ENCODE measurements around the gene PLAU. TPM values are rescaled to one million over a fixed set of nuclear protein-coding genes. Genes with fewer than 3 reads are reported as not detected.

The PLAU gene
- total and polyA plus RNA-seq, 9 of the 15 experiments (the other 6 are each of a cell fraction or from before 2014, with no cell fraction given): 2.1 to 16.9 (median 3.3) TPM

DNA sequence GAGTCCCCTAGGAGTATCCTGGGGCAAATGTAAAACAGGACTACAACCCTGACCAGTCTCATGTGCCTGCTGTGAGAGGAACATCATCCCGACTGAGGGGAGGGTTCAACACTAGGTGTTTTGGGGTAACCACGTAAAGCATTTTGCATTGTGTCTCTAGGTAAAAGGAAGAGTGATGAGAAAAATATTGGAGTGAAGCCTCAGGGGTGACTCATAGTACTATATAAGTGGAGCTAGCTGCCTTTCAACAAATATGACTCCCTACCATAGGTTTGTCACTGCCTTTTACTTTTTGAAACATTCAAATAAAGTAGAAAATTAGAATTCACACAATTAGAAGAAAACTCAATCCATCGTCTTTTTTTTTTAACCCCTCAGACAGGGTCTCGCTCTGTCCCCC, 34.0 kb upstream of the PLAU start:
- Histone ChIP-seq H2AFZ (ENCODE audit: low read depth, low read length) (no peak overlapping the region), H3K27me3 (ENCODE audit: control insufficient read depth in 2 of 2, insufficient read depth in 2 of 2, low read length in 2 of 2) (no peaks in the 10 kb centered on the region), H3K4me2 (ENCODE audit: insufficient read depth, low read length) (no peak overlapping the region), H3K9ac (ENCODE audit: insufficient read depth in 1 of 2, low read depth in 2 of 2, low read length in 2 of 2) (no peak overlapping the region), H3K9me1 (ENCODE audit: control insufficient read depth, insufficient read depth, low read length) (no peaks in the 10 kb centered on the region), H3K27ac (ENCODE audit: extremely low read depth, low read depth, low read length) (no peak overlapping the region), H3K36me3 (ENCODE audit: control insufficient read depth, insufficient read depth, low read length) (peaks cover 12% of the 10 kb centered on the region; the same call in 2 of the 3 replicates), H3K79me2 (ENCODE audit: control insufficient read depth, insufficient read depth, low read length) (peaks cover 8% of the 10 kb centered on the region), H3K9me3 (replicated peaks; ENCODE audit: control insufficient read depth, insufficient read depth, low read depth, low read length) (no peaks in the 10 kb centered on the region), H4K20me1 (replicated peaks; ENCODE audit: control insufficient read depth, insufficient read depth, low read length) (peaks cover 6% of the 10 kb centered on the region; the same call in 1 of the 2 replicates), H3K4me3 (no peak overlapping the region), H3K4me1 (replicated peaks in 1 of 2; ENCODE audit: control insufficient read depth in 2 of 2, insufficient read depth in 2 of 2, low read length in 2 of 2) (peaks cover 29 to 35% of the 10 kb centered on the region in 2 experiments; a peak in 4 of 5 replicates)
- ChIA-PET POLR2A (interaction anchor here (0.6 to 1.2 kb wide), 3 partner anchors 17 to 122 kb away, joined by 3 to 4 read pairs (median 3); no protein-coding TSS in a partner anchor), CTCF (ENCODE audit: low intra/inter-chr PET ratio) (no interaction called here)
- DNase-seq (ENCODE audit: extremely low read depth in 1 of 4, low spot score in 3 of 4) (no peak), ATAC-seq (no peak), FAIRE-seq (no peak)
- WGBS (ENCODE audit: insufficient coverage, low coverage, missing lambda C conversion rate): 43% methylated on average over 4 of the region's 4 CpGs
- no peak for TF ChIP-seq POLR2B (IDR thresholded peaks at IDR 0.05; ENCODE audit: low read depth, partially characterized antibody)
- TF ChIP-seq, protein P1, sequence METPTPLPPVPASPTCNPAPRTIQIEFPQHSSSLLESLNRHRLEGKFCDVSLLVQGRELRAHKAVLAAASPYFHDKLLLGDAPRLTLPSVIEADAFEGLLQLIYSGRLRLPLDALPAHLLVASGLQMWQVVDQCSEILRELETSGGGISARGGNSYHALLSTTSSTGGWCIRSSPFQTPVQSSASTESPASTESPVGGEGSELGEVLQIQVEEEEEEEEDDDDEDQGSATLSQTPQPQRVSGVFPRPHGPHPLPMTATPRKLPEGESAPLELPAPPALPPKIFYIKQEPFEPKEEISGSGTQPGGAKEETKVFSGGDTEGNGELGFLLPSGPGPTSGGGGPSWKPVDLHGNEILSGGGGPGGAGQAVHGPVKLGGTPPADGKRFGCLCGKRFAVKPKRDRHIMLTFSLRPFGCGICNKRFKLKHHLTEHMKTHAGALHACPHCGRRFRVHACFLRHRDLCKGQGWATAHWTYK (CRISPR knock-in tag; IDR thresholded peaks at IDR 0.05): no peak
- TF ChIP-seq HMGN3 (IDR thresholded peaks at IDR 0.05; ENCODE audit: borderline replicate concordance, extremely low read depth, insufficient read length, low read depth, low read length): no peak
- TF ChIP-seq SMARCA4 (IDR thresholded peaks at IDR 0.05): no peak
- TF ChIP-seq, protein P2, sequence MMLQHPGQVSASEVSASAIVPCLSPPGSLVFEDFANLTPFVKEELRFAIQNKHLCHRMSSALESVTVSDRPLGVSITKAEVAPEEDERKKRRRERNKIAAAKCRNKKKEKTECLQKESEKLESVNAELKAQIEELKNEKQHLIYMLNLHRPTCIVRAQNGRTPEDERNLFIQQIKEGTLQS (IDR thresholded peaks at IDR 0.05): 0 out of 2 replicates have a peak, but pooled peaks have one; percentile 50
- TF ChIP-seq, protein P2 (CRISPR knock-in tag; conservative IDR thresholded peaks at IDR 0.05): no peak
- TF ChIP-seq CBX2 (IDR thresholded peaks at IDR 0.05; ENCODE audit: insufficient read depth, low read length, poor library complexity, severe bottlenecking): no peak
- TF ChIP-seq POLR2H (tag; IDR thresholded peaks at IDR 0.05; ENCODE audit: low read depth): no peak
- 0 out of 2 replicates have a peak, but pooled peaks have one; percentile 18 for TF ChIP-seq FOSL1 (tag; conservative IDR thresholded peaks at IDR 0.05)
- in situ Hi-C loops (cut with MboI) (loop anchor here (5.0 to 10.0 kb wide), 3 partner anchors 100 to 625 kb away; partner anchors contain the start of gene MRPS16), intact Hi-C loops (cut with micrococcal nuclease) (no loop called here)
- BruUV-seq (replicated peaks): no TSS peak

All from K562 (cell line).